ENCODE measurements around the gene TNNT3. TPM values are rescaled to one million over a fixed set of nuclear protein-coding genes. Genes with fewer than 3 reads are reported as not detected.

The TNNT3 gene
- total RNA-seq, 2 donors from 2014 or later: 0.72 TPM; not detected in 1

GRCh38 chr11:1920909-1921573 is 1.5 kb downstream of the TNNT3 start:
- H3K9me3 ChIP-seq: no peaks in the 10 kb centered on the region
- peak; percentile 15 for DNase-seq
- intact Hi-C loops (cut with DNase I): no loop called here
- TF ChIP-seq, protein P1, sequence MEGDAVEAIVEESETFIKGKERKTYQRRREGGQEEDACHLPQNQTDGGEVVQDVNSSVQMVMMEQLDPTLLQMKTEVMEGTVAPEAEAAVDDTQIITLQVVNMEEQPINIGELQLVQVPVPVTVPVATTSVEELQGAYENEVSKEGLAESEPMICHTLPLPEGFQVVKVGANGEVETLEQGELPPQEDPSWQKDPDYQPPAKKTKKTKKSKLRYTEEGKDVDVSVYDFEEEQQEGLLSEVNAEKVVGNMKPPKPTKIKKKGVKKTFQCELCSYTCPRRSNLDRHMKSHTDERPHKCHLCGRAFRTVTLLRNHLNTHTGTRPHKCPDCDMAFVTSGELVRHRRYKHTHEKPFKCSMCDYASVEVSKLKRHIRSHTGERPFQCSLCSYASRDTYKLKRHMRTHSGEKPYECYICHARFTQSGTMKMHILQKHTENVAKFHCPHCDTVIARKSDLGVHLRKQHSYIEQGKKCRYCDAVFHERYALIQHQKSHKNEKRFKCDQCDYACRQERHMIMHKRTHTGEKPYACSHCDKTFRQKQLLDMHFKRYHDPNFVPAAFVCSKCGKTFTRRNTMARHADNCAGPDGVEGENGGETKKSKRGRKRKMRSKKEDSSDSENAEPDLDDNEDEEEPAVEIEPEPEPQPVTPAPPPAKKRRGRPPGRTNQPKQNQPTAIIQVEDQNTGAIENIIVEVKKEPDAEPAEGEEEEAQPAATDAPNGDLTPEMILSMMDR (IDR thresholded peaks at IDR 0.05): no peak
- H3K27ac ChIP-seq: no peak overlapping the region
- H3K27me3 ChIP-seq: no peaks in the 10 kb centered on the region
- H3K36me3 ChIP-seq: no peaks in the 10 kb centered on the region
- no peak overlapping the region for H3K4me3 ChIP-seq
- H3K4me1 ChIP-seq: no peaks in the 10 kb centered on the region
- no peak overlapping the region for H3K9ac ChIP-seq (ENCODE audit: low read depth in 2 of 2, low read length in 2 of 2)

- DNase-seq: peak; percentile 16
- H3K27me3 ChIP-seq: no peaks in the 10 kb centered on the region
- intact Hi-C loops (cut with DNase I): no loop called here
- no peaks in the 10 kb centered on the region for H3K36me3 ChIP-seq
- H3K9ac ChIP-seq (ENCODE audit: low read depth in 2 of 2, low read length in 2 of 2): no peak overlapping the region
- TF ChIP-seq, protein P1 (IDR thresholded peaks at IDR 0.05): no peak
- H3K9me3 ChIP-seq: no peaks in the 10 kb centered on the region
- H3K4me1 ChIP-seq: no peaks in the 10 kb centered on the region
- H3K27ac ChIP-seq: no peak overlapping the region
- H3K4me3 ChIP-seq: no peak overlapping the region
Observed at GRCh38 chr11:1921574-1922141, 2.2 kb downstream of the TNNT3 start.

GRCh38 chr11:1922481-1923081 is 3.1 kb downstream of the TNNT3 start:
- TF ChIP-seq, protein P1 (IDR thresholded peaks at IDR 0.05): no peak
- peak; percentile 14 for DNase-seq
- Histone ChIP-seq H3K4me3 (no peak overlapping the region), H3K9me3 (no peaks in the 10 kb centered on the region), H3K27ac (no peak overlapping the region), H3K27me3 (no peaks in the 10 kb centered on the region), H3K4me1 (no peaks in the 10 kb centered on the region), H3K36me3 (no peaks in the 10 kb centered on the region), H3K9ac (ENCODE audit: low read depth in 2 of 2, low read length in 2 of 2) (no peak overlapping the region)
- intact Hi-C loops (cut with DNase I): no loop called here

GRCh38 chr11:1923201-1923956 is 3.9 kb downstream of the TNNT3 start:
- TF ChIP-seq, protein P1 (IDR thresholded peaks at IDR 0.05): no peak
- no peak for DNase-seq
- H3K27me3 ChIP-seq: no peaks in the 10 kb centered on the region
- intact Hi-C loops (cut with DNase I): no loop called here
- H3K36me3 ChIP-seq: no peaks in the 10 kb centered on the region
- no peaks in the 10 kb centered on the region for H3K9me3 ChIP-seq
- H3K27ac ChIP-seq: no peak overlapping the region
- H3K4me1 ChIP-seq: no peaks in the 10 kb centered on the region
- no peak overlapping the region for H3K9ac ChIP-seq (ENCODE audit: low read depth in 2 of 2, low read length in 2 of 2)
- H3K4me3 ChIP-seq: no peak overlapping the region

DNA sequence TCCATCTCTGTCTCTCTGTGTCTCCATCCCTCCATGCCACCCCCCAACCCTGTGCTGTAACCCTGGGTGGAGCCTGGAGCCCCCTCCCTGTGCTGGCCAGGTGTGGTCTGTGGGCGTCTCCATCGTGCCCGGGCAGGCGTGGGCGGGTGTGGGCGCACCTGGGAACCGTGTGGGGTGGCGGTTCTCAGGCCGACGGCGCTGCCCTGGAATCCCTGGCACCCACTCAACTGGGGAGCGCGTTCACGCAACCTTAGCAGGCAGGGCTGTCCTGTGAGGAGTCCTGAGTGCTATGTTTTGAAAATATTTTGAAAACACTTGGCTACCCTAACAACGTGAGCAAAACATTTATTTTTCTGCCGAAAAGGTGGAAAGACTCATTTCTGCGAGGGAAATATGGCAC is 4.7 kb downstream of the TNNT3 start:
- TF ChIP-seq, protein P1 (IDR thresholded peaks at IDR 0.05): no peak
- intact Hi-C loops (cut with DNase I): no loop called here
- Histone ChIP-seq H3K4me3 (no peak overlapping the region), H3K9ac (ENCODE audit: low read depth in 2 of 2, low read length in 2 of 2) (no peak overlapping the region), H3K27ac (no peak overlapping the region), H3K9me3 (no peaks in the 10 kb centered on the region), H3K4me1 (no peaks in the 10 kb centered on the region), H3K27me3 (no peaks in the 10 kb centered on the region), H3K36me3 (no peaks in the 10 kb centered on the region)
- no peak for DNase-seq
